ENCODE data around the gene SLC7A8. TPM values are rescaled to one million over a fixed set of nuclear protein-coding genes. Genes with fewer than 3 reads are reported as not detected.
A peak's percentile ranks its signal among the peaks of the same experiment; 100 is the strongest.

Gene SLC7A8
- total RNA-seq, 1 donor from 2014 or later, result 6.7 TPM

DNA sequence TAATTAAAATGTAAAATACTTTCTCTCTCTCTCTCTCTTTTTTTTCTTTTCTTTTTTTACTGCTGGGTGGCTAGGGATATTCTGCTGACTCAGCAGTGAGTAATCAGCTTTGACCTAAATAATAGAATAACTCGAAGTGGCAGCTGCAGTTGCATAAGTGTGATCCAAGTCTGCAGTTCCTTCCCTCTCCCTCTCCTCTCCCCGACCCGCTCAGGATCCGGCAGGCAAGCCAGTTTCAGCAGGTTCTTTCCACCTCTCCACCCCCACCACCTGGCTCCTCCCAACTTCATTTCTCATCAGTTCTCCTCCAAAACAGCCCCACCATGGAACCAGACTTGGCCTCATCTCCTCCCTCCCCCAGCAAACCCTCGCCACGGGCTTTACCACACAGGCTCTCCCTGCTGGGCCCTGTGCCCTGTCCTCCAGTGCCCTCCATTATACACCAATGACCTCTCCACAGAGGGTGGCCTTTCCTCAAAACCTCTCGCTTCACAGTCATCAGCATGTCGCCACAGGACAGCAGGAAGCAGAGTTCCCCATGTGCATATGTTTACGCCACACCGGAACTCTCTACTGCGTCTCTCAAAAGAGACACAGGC lies 22.4 kb downstream of the SLC7A8 start:
- peak; percentile 73 for ATAC-seq
- DNase-seq (ENCODE audit: low spot score), result no peak

DNA sequence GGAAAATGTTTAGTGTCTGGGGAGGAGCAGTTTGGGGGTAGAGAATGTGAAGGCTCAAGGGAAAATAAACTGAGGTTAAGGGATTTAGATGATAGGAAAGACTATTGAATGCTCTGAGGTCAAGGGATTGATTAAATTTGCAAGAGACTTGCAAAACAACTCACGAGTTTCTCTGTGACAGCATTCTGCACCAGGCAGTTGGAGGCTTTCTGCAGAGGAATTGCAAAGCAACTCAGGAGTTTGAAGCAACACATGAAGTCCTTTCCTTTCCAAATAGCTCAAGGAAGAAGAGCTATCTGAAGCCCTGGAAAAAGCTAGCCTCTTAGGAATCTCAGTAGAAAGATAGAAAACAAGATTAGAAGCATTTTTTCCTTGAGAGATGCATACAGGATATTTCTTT lies 23.9 kb downstream of the SLC7A8 start:
- no peak for ATAC-seq

DNA sequence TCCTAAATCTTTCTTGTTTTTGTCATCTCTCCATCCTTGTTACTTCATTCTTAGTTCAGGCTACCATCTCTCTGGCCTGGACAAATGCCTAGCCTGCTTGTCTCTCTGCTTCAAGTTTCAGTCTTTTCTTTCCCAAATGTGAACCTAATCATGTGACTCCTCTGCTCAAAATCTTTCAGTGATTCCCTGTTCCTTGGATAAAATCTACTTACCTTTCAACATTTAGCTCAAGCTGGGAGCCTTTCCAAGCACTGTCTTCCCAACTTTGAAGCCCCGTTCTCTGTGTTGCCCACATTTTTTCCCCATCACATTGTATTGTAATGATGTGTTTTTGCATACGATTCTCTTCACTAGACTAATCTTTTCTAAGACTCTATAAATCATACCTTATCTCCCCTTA lies 24.7 kb downstream of the SLC7A8 start:
- no peak for DNase-seq (ENCODE audit: low spot score)
- no peak for ATAC-seq

More for the DNA sequence above, 23.9 kb downstream of the SLC7A8 start:
- DNase-seq (ENCODE audit: low spot score), result no peak

DNA sequence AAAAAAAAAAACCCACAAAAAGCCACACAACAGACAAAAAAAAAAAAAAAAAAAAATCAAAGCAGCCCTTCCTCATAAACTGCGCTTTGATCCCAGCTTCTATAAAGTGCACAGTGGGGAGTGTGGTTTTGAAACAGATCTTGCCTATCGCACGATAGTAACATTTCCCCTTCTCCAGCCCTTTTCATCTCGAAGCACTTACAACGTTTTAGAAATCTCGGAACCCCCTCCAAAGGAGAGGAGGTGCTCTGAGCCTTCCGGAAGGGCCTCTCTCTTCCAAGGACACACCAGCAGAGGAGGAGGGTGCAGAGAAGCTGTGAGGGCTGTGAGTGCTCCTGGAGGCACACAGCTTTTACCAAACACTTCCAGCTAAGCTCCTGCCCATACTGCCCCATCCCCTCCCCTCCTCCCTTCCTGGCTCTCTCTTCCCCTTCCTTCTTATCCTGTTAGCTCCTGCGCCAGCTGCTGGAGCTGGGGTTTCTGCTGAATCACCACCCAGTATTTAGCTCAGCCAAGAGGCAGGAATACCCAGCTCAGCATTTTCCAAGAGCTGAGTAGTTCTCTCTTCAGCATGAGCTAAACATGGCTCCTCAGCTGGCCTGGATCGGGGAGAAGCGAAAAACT lies 28.4 kb downstream of the SLC7A8 start:
- ATAC-seq (peak; percentile 59), DNase-seq (ENCODE audit: low spot score) (no peak)

DNA sequence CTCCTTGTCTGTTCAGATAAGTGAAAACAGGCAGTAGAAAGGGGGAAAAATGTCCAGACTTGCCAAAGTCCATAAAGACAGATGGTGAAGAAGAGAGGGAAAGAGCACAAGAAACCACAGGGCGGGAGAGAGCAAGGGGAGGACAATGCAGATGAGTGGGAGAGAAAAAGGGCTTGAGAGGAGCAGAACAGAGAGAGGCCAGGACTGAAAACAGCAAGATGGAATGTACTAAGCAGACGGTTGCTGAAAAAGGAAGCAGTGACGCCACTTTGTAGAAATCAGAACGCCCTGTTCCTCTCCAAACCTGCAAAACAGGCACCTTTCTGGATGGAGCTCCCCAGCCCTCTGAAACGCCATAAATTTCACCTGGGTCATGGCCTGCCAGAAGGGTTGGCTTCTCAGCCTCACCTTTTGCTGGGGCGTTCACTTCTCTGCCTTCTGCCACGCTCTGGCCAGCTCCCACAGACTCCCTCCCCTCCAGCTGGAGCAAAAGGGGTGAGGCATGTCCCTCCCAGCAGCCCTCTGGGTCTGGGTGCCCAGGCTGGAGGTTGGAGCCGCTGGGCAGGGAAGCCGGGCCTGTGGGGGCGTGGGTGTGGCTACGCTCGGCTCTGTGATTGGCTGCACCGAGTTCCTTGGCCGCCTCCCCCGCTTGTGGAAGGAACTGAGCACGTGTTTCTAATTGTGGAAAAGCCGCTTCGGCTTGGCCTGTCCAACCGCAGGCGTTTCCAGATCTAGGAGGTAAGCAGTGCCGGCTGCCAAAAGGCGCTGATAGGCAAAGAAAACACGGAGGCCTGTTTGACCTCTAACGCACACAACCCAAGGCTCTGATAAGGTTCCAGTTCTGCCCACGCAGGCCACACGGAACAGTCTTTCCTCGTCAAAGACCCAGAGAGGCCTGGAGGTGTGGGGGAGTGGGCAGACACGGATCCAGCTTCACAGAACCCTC lies 29.3 kb downstream of the SLC7A8 start:
- DNase-seq (ENCODE audit: low spot score) (peak; percentile 68), ATAC-seq (peak; percentile 80)

DNA sequence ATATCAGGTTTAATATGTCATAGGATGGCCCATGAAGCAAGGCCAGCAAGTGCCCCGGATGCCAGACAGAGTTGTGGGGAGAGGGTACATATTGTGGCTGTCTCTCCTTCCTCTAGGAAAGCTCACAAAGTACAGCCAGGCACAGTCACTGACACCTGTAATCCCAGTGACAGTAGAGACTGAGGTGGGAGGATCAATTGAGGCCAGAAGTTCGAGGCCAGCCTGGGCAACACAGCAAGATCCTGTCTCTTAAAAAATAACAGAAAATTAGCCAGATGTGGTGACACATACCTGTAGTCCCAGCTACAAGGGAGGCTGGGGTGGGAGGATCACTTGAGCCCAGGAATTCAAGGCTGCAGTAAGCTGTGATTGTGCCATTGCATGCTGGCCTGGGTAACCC lies 32.1 kb downstream of the SLC7A8 start:
- DNase-seq (ENCODE audit: low spot score) (no peak), ATAC-seq (no peak)

DNA sequence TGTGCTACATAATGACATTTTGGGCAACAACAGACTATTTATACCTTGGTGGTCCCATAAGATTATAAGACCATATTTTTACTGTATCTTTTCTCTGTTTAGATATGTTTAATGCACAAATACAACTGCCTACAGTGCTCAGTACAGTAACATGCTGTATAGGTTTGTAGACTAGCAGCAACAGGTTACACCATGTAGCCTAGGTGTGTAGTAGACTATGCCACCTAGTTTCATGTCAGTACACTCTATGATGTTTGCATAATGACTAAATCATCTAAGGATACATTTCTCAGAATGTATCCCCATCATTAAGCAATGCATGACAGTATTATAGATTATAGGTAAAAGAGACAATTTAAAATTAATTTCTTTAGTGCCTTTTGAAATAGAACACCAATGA lies 33.7 kb downstream of the SLC7A8 start:
- ATAC-seq (no peak), DNase-seq (ENCODE audit: low spot score) (no peak)

DNA sequence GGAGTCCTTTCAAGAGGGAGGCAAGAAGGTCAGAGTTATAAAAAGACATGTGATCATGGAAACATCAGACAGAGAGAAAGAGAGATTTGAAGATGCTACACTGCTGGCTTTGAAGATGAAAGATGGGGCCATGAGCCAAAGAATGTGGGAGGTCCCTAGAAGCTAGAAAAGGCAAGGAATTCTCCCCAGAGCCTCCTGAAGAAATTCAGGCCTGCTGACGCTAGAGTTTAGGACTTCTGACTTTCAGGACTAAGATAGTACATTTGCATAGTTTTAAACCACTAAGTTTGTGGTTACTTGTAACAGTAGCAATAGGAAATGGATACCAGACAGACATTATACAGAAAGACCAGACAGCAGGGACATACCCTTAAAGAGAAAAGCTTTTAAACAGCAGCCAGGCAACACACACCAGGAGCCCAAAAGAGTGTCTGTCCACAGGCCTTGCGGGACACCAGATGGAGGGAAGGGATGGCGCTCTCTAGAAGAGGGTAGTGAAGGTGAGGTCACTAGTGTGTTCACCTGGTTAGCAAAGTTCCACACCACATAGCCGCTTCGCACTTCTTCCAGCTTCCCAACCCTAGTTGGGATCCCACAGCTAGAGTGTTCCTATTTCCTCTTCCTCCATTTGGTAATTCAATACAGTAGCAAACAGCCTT lies 34.7 kb downstream of the SLC7A8 start:
- no peak for ATAC-seq

DNA sequence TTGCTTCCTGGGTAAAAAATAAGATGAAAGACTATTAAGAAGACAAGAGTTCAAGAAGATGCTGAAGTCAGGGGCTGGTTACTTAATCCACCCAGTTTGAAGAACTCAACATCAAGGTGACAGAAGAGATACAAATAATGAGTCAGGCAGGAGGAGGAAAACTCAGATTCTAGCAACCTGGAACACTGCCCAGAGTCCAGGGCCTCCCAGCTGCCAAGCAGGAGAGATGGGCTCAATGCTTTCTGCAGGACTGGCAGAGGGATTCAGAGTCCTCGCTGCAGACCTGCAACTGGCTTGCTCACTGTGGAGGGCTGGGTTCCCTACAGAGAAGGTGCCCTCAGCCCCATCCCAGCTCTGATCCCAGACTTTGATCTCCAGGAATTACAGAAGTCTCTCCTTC lies 35.8 kb downstream of the SLC7A8 start:
- ATAC-seq (no peak), DNase-seq (ENCODE audit: low spot score) (no peak)

More for the DNA sequence above, 34.7 kb downstream of the SLC7A8 start:
- no peak for DNase-seq (ENCODE audit: low spot score)

DNA sequence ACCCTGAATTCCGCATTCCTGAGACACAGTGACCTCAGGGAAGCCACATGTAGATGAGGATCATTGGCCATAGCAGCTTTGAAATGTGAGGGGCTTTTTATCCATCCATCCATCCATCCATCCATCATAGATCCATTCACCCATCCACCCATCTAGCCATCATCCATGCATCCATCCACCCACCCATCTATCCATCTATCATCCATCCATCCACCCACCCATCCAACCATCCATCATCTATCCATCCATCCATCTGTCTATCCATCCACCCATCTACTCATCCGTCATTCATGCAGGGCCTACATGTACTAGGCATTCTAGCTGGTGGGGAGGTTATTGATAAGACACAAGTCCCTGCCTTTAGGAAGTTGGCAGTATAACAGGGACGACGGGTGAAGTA lies 36.5 kb downstream of the SLC7A8 start:
- DNase-seq (ENCODE audit: low spot score), result no peak
- no peak for ATAC-seq

DNA sequence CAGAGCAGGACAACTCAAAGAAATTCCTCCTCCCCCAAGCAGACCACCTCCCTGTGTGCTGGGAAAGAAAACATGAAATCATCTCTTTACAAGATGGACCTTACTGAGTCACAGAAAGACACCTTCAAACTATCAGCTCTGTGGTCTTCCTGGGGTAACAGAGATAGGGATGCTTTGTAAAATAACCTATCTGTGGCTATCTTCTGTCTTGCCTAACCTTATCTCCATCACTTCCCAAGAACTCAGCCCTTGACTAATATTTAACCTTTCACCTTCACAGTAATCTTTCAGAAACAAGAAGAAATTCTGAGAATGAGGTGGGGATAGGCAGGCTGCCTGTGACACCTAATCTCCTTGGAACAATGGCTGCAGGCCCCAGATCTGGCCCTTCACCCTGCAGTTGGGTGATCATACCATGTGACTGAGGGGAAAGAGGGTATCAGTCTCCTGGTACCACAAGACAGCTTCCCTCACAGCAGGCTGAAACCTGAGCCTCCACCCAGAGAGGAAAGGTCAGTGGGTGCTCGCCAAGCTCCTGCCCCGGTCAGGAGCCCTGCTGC lies 37.0 kb downstream of the SLC7A8 start:
- no peak for DNase-seq (ENCODE audit: low spot score)
- ATAC-seq, result no peak

DNA sequence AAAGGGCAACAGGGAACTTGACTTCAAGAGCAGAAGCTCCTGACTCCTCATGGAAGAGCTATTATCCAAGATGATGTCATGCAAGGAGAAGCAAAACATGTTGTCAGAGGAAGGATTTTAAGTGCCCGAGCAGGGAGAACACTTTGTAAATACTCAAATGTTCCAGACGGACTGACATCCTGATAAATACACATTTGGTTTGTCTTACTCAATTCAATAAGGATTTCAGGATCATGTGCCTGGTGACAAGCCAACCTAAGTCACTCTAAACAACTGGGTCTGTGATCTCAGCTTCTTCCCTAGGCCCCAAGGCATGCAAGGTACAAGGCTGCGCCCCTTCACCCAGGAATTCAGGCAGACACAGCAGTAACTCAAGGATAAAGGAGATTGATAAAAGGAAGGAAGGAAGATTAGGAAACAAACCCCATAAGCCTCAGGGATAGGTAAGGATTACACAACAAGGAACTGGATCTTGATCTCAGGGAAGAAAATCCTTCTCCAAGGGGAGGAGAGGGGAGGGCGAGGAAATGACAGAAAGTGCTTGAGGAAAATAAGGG lies 37.6 kb downstream of the SLC7A8 start:
- no peak for ATAC-seq
- DNase-seq (ENCODE audit: low spot score), result no peak

DNA sequence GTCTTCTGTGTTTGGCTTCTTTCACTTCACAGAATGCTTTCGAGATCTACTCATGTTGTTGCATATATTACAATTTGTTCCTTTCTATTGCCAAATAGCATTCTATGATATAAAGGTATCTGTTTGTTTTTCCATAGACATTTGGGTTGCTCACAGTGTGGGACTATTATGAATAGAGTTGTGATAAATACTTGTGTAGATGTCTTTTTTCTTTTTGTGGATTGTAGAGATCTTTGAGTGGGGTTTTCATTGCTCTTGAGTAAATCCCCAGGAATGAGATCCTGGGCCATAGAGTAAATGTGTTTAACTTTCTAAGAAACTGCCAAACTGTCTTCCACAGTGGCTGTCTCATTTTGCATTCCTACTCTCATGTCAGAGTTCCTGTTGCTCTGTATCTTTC lies 39.5 kb downstream of the SLC7A8 start:
- no peak for ATAC-seq
- no peak for DNase-seq (ENCODE audit: low spot score)

DNA sequence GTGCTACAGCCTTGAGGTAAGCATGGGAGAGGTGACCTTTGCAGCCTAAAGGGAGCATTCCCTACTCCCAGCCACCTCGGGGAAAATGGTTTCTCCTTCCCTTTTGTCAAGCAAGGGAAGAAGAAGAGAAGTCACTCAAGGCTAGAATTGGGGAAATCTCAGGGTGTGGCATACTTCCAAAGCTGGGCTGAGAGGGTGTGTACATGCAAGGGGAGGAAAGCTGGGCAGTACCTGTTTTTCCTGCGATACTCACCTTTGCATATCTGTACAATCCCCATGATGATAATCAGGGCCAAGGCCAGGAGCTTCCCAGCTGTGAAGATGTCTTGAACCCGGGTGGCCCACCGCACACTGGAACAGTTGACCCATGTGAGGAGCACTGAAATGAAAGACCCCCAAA lies 40.6 kb downstream of the SLC7A8 start:
- ATAC-seq (no peak), DNase-seq (ENCODE audit: low spot score) (no peak)

DNA sequence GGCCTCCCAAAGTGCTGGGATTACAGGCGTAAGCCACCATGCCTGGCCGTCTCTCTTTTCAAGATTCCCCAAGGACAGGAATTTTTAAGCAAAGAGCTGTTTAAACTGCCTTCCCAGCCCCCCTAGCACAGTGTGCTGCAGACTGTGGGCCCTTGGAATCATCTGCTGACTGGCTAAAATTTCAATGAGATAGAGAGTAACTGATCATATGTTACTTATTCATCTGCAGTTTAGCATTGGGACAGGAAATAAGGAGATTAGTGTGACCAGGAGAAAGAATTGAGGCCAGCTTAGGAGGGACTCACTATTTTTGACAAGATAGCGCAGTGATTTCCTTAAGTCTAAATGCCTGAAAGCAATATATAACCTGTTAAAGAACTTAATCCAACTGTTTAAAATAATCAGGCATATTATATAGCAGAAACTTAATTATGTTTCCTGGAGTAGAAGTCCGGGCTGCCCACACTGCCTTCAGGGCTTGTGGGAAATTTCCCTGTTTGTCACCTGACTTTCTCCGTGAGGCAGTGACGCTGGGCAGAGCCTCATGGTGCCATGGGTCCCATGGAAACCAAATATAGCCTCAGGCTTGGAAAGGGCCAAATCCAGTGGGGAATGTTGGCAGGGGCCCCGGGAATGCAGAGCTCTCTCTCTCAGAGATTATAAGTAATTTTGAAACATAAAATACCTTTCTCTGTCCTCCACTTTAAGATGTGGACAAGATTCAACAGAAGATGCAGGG lies 41.6 kb downstream of the SLC7A8 start:
- ATAC-seq (no peak), DNase-seq (ENCODE audit: low spot score) (no peak)

DNA sequence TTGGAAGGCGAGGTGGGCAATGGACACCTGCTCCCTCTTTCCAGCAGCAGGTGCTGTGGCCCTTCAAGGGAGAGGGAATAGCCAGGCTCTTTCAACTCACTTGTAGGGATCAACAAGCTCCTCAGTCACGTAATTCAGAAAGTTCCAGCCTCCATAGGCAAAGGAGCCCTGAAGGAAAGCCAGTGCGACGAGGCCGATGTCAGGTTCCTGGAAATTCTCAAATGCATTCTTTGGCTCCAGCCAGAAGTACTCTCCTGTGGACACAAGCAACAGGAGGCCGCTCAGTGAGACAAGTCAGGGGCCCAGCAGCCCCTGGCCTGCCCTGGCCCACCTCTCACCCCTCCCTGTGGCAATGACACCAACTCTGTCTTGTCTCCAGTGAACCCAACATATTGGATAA lies 43.1 kb downstream of the SLC7A8 start:
- DNase-seq (ENCODE audit: low spot score), result no peak
- no peak for ATAC-seq

DNA sequence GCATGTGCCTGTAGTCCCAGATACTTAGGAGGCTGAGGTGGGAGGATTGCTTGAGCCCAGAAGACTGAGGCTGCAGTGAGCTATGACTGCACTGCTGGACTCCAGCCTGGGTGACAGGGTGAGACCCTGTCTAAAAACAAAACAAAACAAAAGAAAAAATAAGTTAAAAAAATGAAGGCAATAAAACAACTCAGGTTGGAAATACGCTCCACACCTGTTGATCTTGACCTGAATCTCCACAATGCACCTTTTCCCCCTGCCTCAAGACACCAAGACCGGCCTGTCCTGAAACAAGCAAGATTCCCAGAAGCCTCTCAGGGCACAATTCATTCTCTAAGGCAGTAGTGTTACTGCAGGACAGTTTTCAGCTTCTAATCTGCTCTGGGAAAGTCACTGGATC lies 43.6 kb downstream of the SLC7A8 start:
- ATAC-seq, result no peak
- no peak for DNase-seq (ENCODE audit: low spot score)

DNA sequence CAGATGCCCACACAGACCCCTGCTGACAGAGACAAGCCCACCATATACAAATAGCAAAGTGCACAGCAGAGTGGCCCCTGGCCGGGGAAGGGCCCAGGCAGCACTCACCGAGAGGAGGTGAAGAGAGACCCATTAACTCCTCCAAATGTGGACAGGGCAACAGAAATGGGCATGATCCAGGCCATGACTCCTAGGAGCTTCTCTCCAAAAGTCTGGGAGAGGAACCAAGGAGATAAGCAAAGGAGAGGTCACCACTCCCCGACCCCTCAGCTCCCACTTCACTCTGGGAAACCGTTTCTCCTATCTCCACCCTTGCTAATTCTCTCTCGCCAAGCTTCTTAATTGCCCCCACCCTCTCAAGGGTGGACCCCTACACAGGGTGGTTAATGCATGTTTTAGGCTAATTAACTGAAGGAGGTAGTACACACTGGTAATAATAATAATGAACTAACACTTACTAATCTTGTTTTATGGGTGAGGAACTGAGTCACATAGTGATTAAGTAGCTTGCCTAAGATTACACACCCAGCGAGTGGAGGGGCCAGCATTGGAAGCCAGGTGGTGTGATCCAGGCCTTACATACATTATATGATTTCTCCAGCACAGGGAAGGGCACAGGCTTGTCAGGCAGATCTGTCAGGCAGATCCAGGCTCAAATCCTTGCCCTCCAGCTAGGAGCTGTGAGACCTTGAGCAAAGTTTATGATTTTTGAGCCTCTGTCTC lies 45.5 kb downstream of the SLC7A8 start:
- DNase-seq (ENCODE audit: low spot score), result no peak
- ATAC-seq, result no peak

DNA sequence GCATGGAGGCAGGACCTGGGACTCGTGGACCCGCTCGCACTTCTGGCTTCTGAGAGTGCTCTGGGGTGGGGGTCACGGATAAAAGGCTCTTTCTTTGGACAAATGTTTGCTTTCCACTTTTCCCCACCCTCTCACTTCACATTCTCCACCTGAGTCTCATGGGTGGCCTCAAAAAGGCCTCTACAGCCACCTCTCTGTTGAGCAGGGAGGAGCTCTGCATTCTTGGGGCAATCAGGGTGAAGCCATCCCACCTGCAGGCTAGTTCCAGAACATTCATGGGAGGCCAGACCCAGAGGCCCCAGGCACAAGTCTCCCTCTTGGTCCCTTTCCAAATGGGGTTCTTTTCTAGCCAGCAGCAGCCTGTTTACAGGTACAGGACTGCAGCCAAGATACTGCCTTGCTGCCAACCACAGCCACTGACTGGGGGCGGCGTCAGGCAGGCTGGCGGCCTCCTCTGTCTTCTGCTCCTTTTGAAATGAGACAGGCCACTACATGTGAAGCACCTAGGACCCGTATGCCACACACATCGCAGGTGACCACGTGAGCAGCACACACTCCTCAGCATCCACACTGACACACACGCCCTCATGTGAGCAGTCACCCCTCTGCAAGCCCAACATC lies 46.2 kb downstream of the SLC7A8 start:
- ATAC-seq (peak; percentile 29), DNase-seq (ENCODE audit: low spot score) (no peak)
